ENCODE data around the gene GABRB2. TPM values are rescaled to one million over a fixed set of nuclear protein-coding genes. Genes with fewer than 3 reads are reported as not detected.

GABRB2 gene
- total and polyA plus RNA-seq, 2 experiments from 2014 or later: 0.11 to 0.94 TPM

DNA sequence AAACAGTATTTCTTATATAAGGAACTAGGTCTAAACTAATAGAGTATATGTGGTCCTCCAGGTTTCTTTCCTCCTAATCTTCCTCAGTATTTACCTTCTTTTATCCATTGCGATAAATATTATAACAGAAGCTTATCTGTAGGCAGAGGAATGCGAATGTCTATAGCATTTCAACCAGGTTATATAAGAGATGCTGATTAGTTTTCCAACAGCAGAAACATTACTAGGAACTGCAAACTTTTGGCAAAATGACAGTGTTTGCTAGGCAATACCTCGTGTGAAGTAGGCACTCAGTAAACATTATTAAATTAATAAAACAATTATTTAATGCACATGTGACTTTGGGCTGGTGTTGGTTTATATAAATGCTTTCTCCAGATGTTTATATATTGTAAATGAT is 206.5 kb downstream of the GABRB2 start:
- Mint-ChIP-seq H3K27me3 (ENCODE audit: insufficient read depth, low read depth, poor library complexity) (peaks cover 2% of the 10 kb centered on the region), H3K4me3 (no peak overlapping the region), H3K27ac (no peak overlapping the region), H3K9me3 (no peaks in the 10 kb centered on the region), H3K4me1 (peaks cover 5% of the 10 kb centered on the region), H3K36me3 (ENCODE audit: low read depth) (no peaks in the 10 kb centered on the region)
- ATAC-seq (no peak), DNase-seq (ENCODE audit: low spot score) (no peak)
- Histone ChIP-seq H3K36me3 (ENCODE audit: insufficient read depth) (no peaks in the 10 kb centered on the region), H3F3A (replicated peaks; ENCODE audit: low read depth) (no peaks in the 10 kb centered on the region), H3K79me2 (replicated peaks; ENCODE audit: insufficient read depth) (no peaks in the 10 kb centered on the region), H4K20me1 (replicated peaks; ENCODE audit: insufficient read depth) (no peaks in the 10 kb centered on the region), H3K4me1 (ENCODE audit: insufficient read depth) (no peaks in the 10 kb centered on the region), H3K4me3 (no peak overlapping the region), H3K9me2 (ENCODE audit: insufficient read depth) (no peaks in the 10 kb centered on the region), H2AFZ (no peak overlapping the region), H3K27ac (ENCODE audit: low read depth) (no peak overlapping the region), H3K4me2 (no peak overlapping the region), H3K27me3 (ENCODE audit: insufficient read depth) (no peaks in the 10 kb centered on the region)
- no peak for TF ChIP-seq CTCF (conservative IDR thresholded peaks at IDR 0.05; ENCODE audit: low read depth in 2 of 2)
- TF ChIP-seq POLR2AphosphoS5 (IDR thresholded peaks at IDR 0.05; ENCODE audit: low read depth): no peak
- TF ChIP-seq ZNF462 (CRISPR knock-in tag; IDR thresholded peaks at IDR 0.05): no peak
- no peak for TF ChIP-seq NANOG (IDR thresholded peaks at IDR 0.05; ENCODE audit: borderline replicate concordance)

All from GM23338 (cell line).